GM21423 (cell line): ENCODE data around the gene TRAPPC11.
A peak's percentile ranks its signal among the peaks of the same experiment; 100 is the strongest.
"Not testable (repeated sequence)": the region's sequence is repeated elsewhere in the genome, so short reads cannot be mapped to it uniquely, and the experiment has no call there.

ENCODE experiments used
- ATAC-seq: cut with Tn5 transposase; IDR thresholded peaks from one replicate; pipeline ENCODE4 v1.9.1; 2021; ENCODE audit warnings: mild to moderate bottlenecking, moderate library complexity; ENCODE audit not compliant: unreplicated experiment

The TRAPPC11 gene

GRCh38 chr4:183718876-183719275 is 59.8 kb downstream of the TRAPPC11 start:
- ATAC-seq, result no peak

GRCh38 chr4:183721207-183722081 is 62.4 kb downstream of the TRAPPC11 start:
- ATAC-seq, result no peak

GRCh38 chr4:183722731-183723560 is 63.9 kb downstream of the TRAPPC11 start:
- peak; percentile 79 for ATAC-seq

DNA sequence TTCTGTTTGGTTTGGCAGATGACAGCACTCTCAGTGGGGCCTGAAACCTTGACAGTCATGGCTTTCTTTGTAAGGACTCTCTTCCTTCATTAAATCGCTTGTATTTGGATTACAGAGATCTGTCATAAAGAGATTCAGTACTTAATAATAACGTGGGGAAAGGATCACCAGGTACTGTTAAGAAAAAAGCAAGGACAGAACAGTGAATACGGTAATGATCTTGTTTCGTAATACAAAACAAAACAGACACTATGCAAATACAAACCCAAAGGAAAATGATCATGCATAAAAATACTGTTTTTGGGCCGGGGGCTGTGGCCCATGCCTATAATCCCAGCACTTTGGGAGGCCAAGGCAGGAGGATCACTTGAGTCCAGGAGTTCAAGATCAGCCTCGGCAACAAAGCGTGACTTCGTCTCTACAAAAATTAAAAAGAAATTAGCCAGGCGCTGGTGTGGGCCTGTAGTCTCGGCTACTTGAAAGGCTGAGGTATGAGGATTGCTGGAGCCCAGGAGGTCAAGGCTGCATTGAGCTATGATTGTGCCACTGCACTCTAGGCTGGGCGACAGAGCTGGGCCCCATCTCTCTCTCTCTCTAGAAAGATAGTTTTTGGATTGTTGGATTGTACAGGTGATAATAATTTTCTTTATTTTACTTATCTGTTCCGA is 64.6 kb downstream of the TRAPPC11 start:
- ATAC-seq, result no peak

DNA sequence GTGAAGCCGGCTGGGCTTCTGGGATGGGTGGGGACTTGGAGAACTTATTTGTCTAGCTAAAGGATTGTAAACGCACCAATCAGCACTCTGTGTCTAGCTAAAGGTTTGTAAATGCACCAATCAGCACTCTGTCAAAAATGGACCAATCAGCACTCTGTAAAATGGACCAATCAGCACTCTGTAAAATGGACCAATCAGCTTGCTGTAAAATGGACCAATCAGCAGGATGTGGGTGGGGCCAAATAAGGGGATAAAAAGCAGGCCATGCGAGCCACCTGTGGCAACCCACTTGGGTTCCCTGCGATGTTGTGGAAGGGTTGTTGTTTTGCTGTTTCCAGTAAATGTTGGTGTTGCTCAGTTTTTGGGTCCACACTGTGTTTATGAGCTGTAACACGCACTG is 66.5 kb downstream of the TRAPPC11 start:
- not testable (repeated sequence) for ATAC-seq

DNA sequence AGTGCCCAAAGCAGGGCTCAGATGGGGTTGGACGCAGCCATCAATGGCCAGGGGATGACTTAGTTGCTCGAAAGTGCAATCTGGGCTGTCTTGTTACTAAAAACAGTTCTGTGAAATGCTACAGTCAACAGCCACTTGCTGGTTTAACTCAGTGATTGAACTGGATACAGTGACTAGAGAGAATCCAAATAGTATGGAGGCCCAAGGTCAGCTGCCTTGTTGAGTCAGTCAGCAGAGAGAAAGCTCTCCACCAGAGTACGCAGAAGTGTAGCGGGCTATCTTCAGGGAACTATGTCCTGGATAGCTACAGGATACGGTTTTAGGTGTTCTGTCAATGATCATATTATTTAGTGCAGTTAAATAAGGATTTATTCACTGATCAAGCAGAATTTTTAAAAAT is 68.4 kb downstream of the TRAPPC11 start:
- ATAC-seq, result no peak

GRCh38 chr4:183728223-183729068 is 69.4 kb downstream of the TRAPPC11 start:
- ATAC-seq, result no peak

DNA sequence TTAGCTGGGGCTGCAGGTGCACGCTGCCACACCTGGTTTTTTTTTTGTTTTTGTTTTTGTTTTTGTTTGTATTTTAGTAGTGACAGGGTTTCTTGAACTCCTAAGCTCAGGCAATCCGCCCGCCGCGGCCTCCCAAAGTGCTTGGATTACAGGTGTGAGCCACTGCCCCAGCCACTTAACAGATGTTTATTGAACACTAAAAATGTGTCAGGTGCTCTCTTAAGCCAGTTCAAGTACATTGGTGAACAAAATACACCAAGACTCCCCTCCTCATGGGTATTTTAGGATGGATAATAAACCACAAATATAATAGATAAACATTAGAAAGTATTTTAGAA is 69.9 kb downstream of the TRAPPC11 start:
- no peak for ATAC-seq

- ATAC-seq, result no peak
Observed at GRCh38 chr4:183729430-183730328, 70.6 kb downstream of the TRAPPC11 start.

DNA sequence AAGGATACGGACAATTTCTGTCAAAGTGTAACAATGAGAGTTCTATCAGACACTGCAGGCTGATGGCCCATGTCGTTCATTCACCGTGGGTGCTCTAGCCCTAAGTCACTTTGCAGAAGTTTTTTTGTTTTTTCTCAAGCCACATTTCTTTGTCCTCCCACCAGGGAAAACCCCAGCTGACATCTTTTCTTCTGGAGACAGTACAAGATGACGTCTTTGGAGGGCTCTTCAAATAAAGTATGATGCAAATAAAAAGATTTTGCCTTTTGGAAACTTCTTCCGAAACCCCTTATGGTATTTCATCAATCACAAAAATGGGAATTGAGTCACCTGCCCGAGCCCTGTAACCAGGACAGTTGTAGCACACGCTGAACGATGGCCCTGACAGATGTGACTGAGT is 73.2 kb downstream of the TRAPPC11 start:
- no peak for ATAC-seq

DNA sequence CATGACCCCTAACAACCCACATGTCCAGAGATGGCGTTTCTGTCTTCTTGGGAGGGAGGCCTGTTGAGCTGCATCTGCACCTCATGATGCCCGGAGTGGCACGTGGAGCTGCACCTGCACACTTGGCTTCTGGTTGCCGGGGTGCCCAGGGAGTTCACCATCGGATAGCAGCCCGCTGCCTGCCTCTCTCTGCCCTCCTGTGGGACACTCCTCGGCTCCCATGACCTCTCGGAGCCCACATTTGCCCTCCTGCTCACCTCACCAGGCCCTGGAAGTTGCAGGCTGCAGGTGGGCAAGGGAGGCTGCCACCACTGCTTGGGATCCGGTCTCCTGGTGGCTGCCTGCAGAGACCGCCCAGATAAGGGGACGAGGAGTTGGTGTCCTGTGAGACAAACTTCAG is 74.1 kb downstream of the TRAPPC11 start:
- no peak for ATAC-seq

- ATAC-seq, result no peak
Observed at GRCh38 chr4:183738081-183738673, 79.1 kb downstream of the TRAPPC11 start.

DNA sequence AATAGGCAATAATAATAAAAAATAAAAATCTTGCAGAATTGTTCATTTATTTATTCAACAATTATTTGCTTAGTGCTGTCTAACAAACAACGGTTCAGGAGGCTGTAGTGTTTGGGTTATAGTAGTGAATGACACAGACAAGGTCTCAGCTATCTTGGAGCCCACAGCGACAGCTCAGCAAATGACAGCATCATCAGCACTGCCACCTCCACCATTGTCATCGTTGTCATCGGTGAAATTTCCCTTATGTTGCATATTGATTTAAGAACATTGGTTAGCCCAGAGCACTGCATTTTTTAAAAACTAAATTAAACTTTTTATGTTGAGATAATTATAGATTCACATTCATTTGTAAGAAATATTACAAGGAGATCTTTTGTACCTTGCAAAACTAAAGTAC is 79.9 kb downstream of the TRAPPC11 start:
- no peak for ATAC-seq

GRCh38 chr4:183746305-183747229 is 87.5 kb downstream of the TRAPPC11 start:
- ATAC-seq, result no peak

DNA sequence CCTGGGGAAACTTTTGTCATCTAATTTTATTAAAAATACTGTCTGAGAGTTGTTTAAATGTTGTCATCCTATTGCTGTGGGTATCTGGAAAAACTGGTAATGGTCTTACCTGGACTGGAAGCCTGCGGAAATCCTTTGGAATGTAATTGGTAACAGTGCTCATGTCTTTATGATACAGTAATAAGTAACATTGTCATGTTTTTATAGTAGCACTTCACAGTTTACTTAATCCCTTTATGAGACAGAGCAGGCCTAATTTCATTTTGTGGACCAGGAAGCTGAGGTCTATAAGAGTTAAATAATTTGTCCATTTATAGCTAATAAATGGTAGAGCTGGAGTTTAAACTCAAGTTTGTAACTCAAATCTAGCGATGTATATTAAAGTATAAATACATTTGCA is 88.3 kb downstream of the TRAPPC11 start:
- ATAC-seq, result no peak

GRCh38 chr4:183747931-183748670 is 89.0 kb downstream of the TRAPPC11 start:
- no peak for ATAC-seq

DNA sequence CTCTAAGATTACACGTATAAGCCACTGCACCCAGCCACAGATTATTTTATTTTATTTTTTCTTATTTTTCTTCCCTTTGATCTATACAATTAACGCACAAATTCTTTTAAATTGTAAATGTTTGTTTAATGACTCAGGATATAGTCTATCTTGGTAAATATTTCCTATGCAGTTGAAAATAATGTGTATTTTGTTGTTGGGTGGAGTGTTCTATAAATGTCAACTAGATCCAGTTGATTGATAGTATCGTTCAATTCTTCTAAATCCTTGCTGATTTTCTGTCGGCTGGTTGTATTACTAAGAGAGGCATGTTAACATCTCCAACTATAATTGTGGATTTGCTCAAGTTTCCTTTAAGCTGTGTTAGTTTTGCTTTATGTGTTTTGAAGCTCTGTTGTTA is 92.0 kb downstream of the TRAPPC11 start:
- ATAC-seq, result no peak
